GM12878 (cell line): Measurements from ENCODE around the gene PAN3. TPM values are rescaled to one million over a fixed set of nuclear protein-coding genes. Genes with fewer than 3 reads are reported as not detected.

Source experiments
- ATAC-seq: fragments of 200-7000 bp; cut with Tn5 transposase; 3 replicates; pipeline ENCODE4 v1.9.1; 2020; ENCODE audit warnings: mild to moderate bottlenecking, moderate library complexity
- BruUV-seq: library from RNA; stranded (reverse); fragments of 400-500 nt; replicated peaks from 2 replicates; lab custom pipeline; 2021; lab: Mats Ljungman, UMichigan
- CTCF ChIA-PET: fragments of 300-600 bp; sonication (Branson Sonifier 250); formaldehyde crosslinking; extraction: SDS; loops from one replicate; lab custom pipeline; 2021; ENCODE audit warnings: inconsistent platforms; lab: Yijun Ruan, JAX
- POLR2A ChIA-PET: fragments of 350-600 bp; formaldehyde crosslinking; extraction: SDS; loops from one replicate; lab custom pipeline; 2021; ENCODE audit warnings: inconsistent platforms; lab: Charles Lee
- RAD21 ChIA-PET: fragments of 300-600 bp; sonication (Branson Sonifier 250); formaldehyde crosslinking; loops from one replicate; lab custom pipeline; 2023; ENCODE audit warnings: antibody characterized with exemption; ENCODE audit not compliant: unreplicated experiment; lab: Charles Lee
- SMC1A ChIA-PET: fragments of 300-600 bp; sonication (Branson Sonifier 250); formaldehyde crosslinking; loops from one replicate; lab custom pipeline; 2023; ENCODE audit not compliant: unreplicated experiment, uncharacterized antibody; lab: Charles Lee
- DNase-seq: peaks from one replicate; pipeline ENCODE4 v3.0.0-alpha.2; 2011; ENCODE audit warnings: low read depth, low spot score
- FAIRE-seq: peaks from 3 replicates; lab custom pipeline; 2011; peaks lifted over from hg19 to GRCh38; lab: Jason Lieb, UNC
- H2AFZ ChIP-seq: 2 replicates; pipeline ENCODE4 v1.6.0; 2011; ENCODE audit warnings: low read depth, low read length, control low read depth; ENCODE audit not compliant: control insufficient read depth
- H3K27ac ChIP-seq: 2 replicates; pipeline ENCODE4 v1.5.1; 2011; ENCODE audit warnings: control low read depth; ENCODE audit not compliant: control insufficient read depth, insufficient read depth
- H3K27me3 ChIP-seq, 2 experiments: replicated peaks in 1 of 2; 2 replicates each; pipeline versions ENCODE4 v1.6.0 to v1.6.1; 2011; ENCODE audit warnings: low read length in 1 of 2; ENCODE audit not compliant: control insufficient read depth in 2 of 2, insufficient read depth in 2 of 2
- H3K36me3 ChIP-seq, 2 experiments: 2 replicates each; pipeline ENCODE4 v1.5.1; 2011; ENCODE audit warnings: low read length in 1 of 2; ENCODE audit not compliant: control insufficient read depth in 2 of 2, insufficient read depth in 2 of 2
- H3K4me1 ChIP-seq: 2 replicates; pipeline ENCODE4 v1.6.1; 2011; ENCODE audit warnings: mild to moderate bottlenecking, low read length, moderate library complexity, mixed read lengths; ENCODE audit not compliant: control insufficient read depth, insufficient read depth
- H3K4me2 ChIP-seq: 2 replicates; pipeline ENCODE4 v1.6.0; 2011; ENCODE audit warnings: control low read depth; ENCODE audit not compliant: control insufficient read depth, insufficient read depth
- H3K4me3 ChIP-seq: fragments of 200-600 bp; sonication (generic); 2 replicates; pipeline ENCODE4 v1.5.1; 2016
- H3K79me2 ChIP-seq: 2 replicates; pipeline ENCODE4 v1.6.0; 2011; ENCODE audit warnings: low read length; ENCODE audit not compliant: control insufficient read depth, insufficient read depth
- H3K9ac ChIP-seq: 2 replicates; pipeline ENCODE4 v1.8.0; 2011; ENCODE audit warnings: low read length, control low read depth, mixed read lengths; ENCODE audit not compliant: control insufficient read depth, insufficient read depth
- H3K9me3 ChIP-seq: replicated peaks from 3 replicates; pipeline ENCODE4 v1.5.1; 2011; ENCODE audit warnings: mild to moderate bottlenecking, low read length; ENCODE audit not compliant: control insufficient read depth, insufficient read depth
- H4K20me1 ChIP-seq: 2 replicates; pipeline ENCODE4 v1.6.0; 2011; ENCODE audit not compliant: control insufficient read depth, insufficient read depth
- CBFB ChIP-seq: IDR thresholded peaks from 2 replicates; pipeline ENCODE4 v1.6.1; 2016; ENCODE audit warnings: antibody characterized with exemption, low read depth
- CEBPZ ChIP-seq: fragments of 150-350 bp; IDR thresholded peaks from 2 replicates; pipeline ENCODE4 v1.6.1; 2016; ENCODE audit warnings: low read depth, low read length
- EGR1 ChIP-seq, 2 experiments: IDR thresholded peaks; 1 replicate in 1 of 2; 2 replicates in 1 of 2; pipeline ENCODE4 v1.6.1; 2011 to 2012; ENCODE audit warnings: low read depth in 2 of 2, low read length in 2 of 2, borderline replicate concordance in 1 of 2, mild to moderate bottlenecking in 1 of 2, moderate library complexity in 1 of 2
- FOS ChIP-seq: IDR thresholded peaks from 3 replicates; pipeline ENCODE4 v1.6.1; 2011; ENCODE audit warnings: borderline replicate concordance; ENCODE audit not compliant: insufficient read length; ENCODE audit errors: extremely low read depth
- GATAD2B ChIP-seq: fragments of 450-650 bp; conservative IDR thresholded peaks from 2 replicates; pipeline ENCODE4 v1.6.1; 2017; ENCODE audit warnings: low read depth, mild to moderate bottlenecking, moderate library complexity
- HSF1 ChIP-seq: fragments of 150-350 bp; IDR thresholded peaks from 2 replicates; pipeline ENCODE4 v1.6.1; 2014; ENCODE audit warnings: mild to moderate bottlenecking, low read depth, low read length
- KAT2A ChIP-seq: conservative IDR thresholded peaks from 2 replicates; pipeline ENCODE4 v1.6.1; 2011; ENCODE audit warnings: low read depth, low read length; ENCODE audit not compliant: control insufficient read depth
- KDM1A ChIP-seq: fragments of 200-600 bp; sonication (generic); IDR thresholded peaks from 2 replicates; pipeline ENCODE4 v1.6.1; 2016; ENCODE audit warnings: borderline replicate concordance
- RELA ChIP-seq: fragments of 450-650 bp; IDR thresholded peaks from 2 replicates; pipeline ENCODE4 v1.8.0; 2014; ENCODE audit warnings: borderline replicate concordance; ENCODE audit not compliant: partially characterized antibody
- REST ChIP-seq: IDR thresholded peaks from 2 replicates; pipeline ENCODE4 v1.6.1; 2012; ENCODE audit warnings: mild to moderate bottlenecking, low read depth, low read length
- SP1 ChIP-seq: IDR thresholded peaks from one replicate; pipeline ENCODE4 v1.6.1; 2011; ENCODE audit warnings: low read depth, low read length
- SPI1 ChIP-seq: IDR thresholded peaks from 2 replicates; pipeline ENCODE4 v1.6.1; 2011; ENCODE audit warnings: low read depth, mild to moderate bottlenecking, low read length, moderate library complexity, borderline replicate concordance; ENCODE audit not compliant: insufficient read depth
- STAT3 ChIP-seq: IDR thresholded peaks from 2 replicates; pipeline ENCODE4 v1.6.1; 2011; ENCODE audit warnings: low read depth, low read length, improper control_type of control experiment
- SUPT20H ChIP-seq: IDR thresholded peaks from 2 replicates; pipeline ENCODE4 v1.6.1; 2011; ENCODE audit warnings: low read depth, mild to moderate bottlenecking, low read length, moderate library complexity, borderline replicate concordance; ENCODE audit not compliant: control insufficient read depth
- SUZ12 ChIP-seq: fragments of 200-600 bp; sonication (generic); IDR thresholded peaks from one replicate; pipeline ENCODE4 v1.6.1; 2018; ENCODE audit warnings: antibody characterized with exemption, mild to moderate bottlenecking; ENCODE audit not compliant: unreplicated experiment
- TCF7 ChIP-seq: IDR thresholded peaks from 2 replicates; pipeline ENCODE4 v1.6.1; 2014; ENCODE audit warnings: antibody characterized with exemption, borderline replicate concordance
- WGBS: methylation state at CpG from one replicate; pipeline ENCODE4 v1.1.6; 2016; ENCODE audit warnings: low lambda C conversion rate; ENCODE audit not compliant: insufficient replicate concordance, insufficient coverage; ENCODE audit errors: missing lambda C conversion rate; 5-methylcytosine and 5-hydroxymethylcytosine counted together
- in situ Hi-C: fragments of 300-500 bp; cut with MboI; formaldehyde crosslinking; loops from 9 replicates; pipeline ENCODE4 v1.14.3; 2018; ENCODE audit warnings: mixed read lengths
- intact Hi-C: fragments of 100-400 bp; cut with micrococcal nuclease; formaldehyde crosslinking; loops from one replicate; pipeline ENCODE4 v1.14.2; 2022; ENCODE audit not compliant: unreplicated experiment
- polyA plus RNA-seq, 11 experiments: library from polyadenylated mRNA; depleted of rRNA in 4 of 11; unstranded in 6 of 11; stranded (reverse) in 5 of 11; fragments of >200 nt; fragmentation: Nextera tagmentation in 4 of 11; fragmentation: Illumina TruSeq in 1 of 11; extraction: Ambion mirVana in 4 of 11; extraction: Trizol in 1 of 11; gene quantifications; 1 replicate in 1 of 11; 2 replicates in 10 of 11; pipeline versions ENCODE4 v1.2.1 to v1.2.3, GENCODE V29; 2011 to 2016; ENCODE audit warnings: inconsistent platforms in 2 of 11, missing spikeins in 2 of 11, low read depth in 1 of 11
- total RNA-seq, 4 experiments: library from RNA; depleted of rRNA in 3 of 4; stranded (reverse); fragments of >200 nt in 3 of 4; fragmentation: Illumina TruSeq in 1 of 4; extraction: Trizol in 1 of 4; gene quantifications; 2 replicates each; pipeline versions ENCODE4 v1.2.1 to v1.2.3, GENCODE V29; 2013 to 2021

Gene PAN3
- total and polyA plus RNA-seq, 10 of the 15 experiments (the other 5 are each of a cell fraction or from before 2014, with no cell fraction given): 13.0 to 33.3 (median 19.9) TPM

GRCh38 chr13:28306325-28306724, 168.0 kb downstream of the PAN3 start:
- ATAC-seq (no peak), FAIRE-seq (no peak), DNase-seq (no peak)
- H3K27me3 ChIP-seq: no peaks in the 10 kb centered on the region
- ChIA-PET POLR2A (interaction anchor here (0.5 kb wide), 1 partner anchor 182 kb away, joined by 3 read pairs; no protein-coding TSS in a partner anchor), RAD21 (no interaction called here), SMC1A (no interaction called here), CTCF (interaction anchor here (1.3 kb wide), 1 partner anchor 13 kb away, joined by 5 read pairs; no protein-coding TSS in a partner anchor)
- no peak overlapping the region for H3K4me3 ChIP-seq
- no peak overlapping the region for H2AFZ ChIP-seq
- in situ Hi-C loops (loop anchor here (25.0 kb wide), 1 partner anchor 1056 kb away; no protein-coding TSS in a partner anchor), intact Hi-C loops (no loop called here)
- BruUV-seq: no TSS peak
- no peaks in the 10 kb centered on the region for H3K36me3 ChIP-seq
- H3K4me2 ChIP-seq: no peak overlapping the region
- no peaks in the 10 kb centered on the region for H3K9me3 ChIP-seq
- H3K9ac ChIP-seq: no peak overlapping the region
- H4K20me1 ChIP-seq: no peaks in the 10 kb centered on the region
- no peaks in the 10 kb centered on the region for H3K79me2 ChIP-seq
- no peak overlapping the region for H3K27ac ChIP-seq
- 57% methylated on average over 10 of the region's 10 CpGs for WGBS
- no peaks in the 10 kb centered on the region for H3K4me1 ChIP-seq
- no peak for TF ChIP-seq TCF7
- TF ChIP-seq STAT3: no peak
- no peak for TF ChIP-seq GATAD2B
- no peak for TF ChIP-seq SUZ12
- TF ChIP-seq SP1: no peak
- no peak for TF ChIP-seq HSF1
- no peak for TF ChIP-seq RELA
- TF ChIP-seq SUPT20H: no peak
- no peak for TF ChIP-seq CBFB
- TF ChIP-seq CEBPZ: no peak
- no peak for TF ChIP-seq FOS
- no peak for TF ChIP-seq SPI1
- TF ChIP-seq EGR1 (IDR thresholded peaks at IDR 0.05; ENCODE audit: borderline replicate concordance in 1 of 2, low read depth in 2 of 2, low read length in 2 of 2): no peak
- TF ChIP-seq KAT2A: no peak
- TF ChIP-seq REST: no peak
- TF ChIP-seq KDM1A: no peak
